ENCODE measurements around the gene NOTCH3. TPM values are rescaled to one million over a fixed set of nuclear protein-coding genes. Genes with fewer than 3 reads are reported as not detected.

NOTCH3 gene
- total RNA-seq, 1 experiment from 2014 or later, result 153 TPM

DNA sequence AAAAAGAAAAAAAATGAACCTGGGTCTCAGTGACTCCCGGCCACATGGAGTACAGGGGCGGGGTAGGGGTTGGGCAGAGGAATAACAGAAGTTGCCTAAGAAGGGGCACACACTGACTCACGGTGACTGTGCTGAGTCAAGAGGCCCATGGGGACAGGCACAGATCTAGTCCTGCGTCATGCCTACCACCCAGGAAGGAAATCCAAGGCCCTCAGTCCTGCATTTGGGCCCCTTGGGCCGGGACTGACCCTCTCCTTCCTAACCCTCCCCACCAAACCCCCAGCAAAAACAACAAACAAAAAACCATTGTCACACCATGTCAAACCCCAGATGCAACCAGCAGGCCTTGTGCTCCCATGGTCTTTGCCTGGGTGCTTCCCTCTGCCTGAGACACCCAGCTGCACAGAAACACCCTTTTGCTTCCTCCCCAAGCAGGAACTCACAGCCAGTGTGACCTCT, 9.6 kb upstream of the NOTCH3 start (continued):
- TF ChIP-seq, protein P1, sequence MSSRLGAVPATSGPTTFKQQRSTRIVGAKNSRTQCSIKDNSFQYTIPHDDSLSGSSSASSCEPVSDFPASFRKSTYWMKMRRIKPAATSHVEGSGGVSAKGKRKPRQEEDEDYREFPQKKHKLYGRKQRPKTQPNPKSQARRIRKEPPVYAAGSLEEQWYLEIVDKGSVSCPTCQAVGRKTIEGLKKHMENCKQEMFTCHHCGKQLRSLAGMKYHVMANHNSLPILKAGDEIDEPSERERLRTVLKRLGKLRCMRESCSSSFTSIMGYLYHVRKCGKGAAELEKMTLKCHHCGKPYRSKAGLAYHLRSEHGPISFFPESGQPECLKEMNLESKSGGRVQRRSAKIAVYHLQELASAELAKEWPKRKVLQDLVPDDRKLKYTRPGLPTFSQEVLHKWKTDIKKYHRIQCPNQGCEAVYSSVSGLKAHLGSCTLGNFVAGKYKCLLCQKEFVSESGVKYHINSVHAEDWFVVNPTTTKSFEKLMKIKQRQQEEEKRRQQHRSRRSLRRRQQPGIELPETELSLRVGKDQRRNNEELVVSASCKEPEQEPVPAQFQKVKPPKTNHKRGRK (CRISPR knock-in tag; IDR thresholded peaks at IDR 0.05; ENCODE audit: borderline replicate concordance), result no peak
- TF ChIP-seq KAT7 (CRISPR knock-in tag; IDR thresholded peaks at IDR 0.05; ENCODE audit: borderline replicate concordance), result no peak
- no peak for TF ChIP-seq ATF2 (CRISPR knock-in tag; IDR thresholded peaks at IDR 0.05; ENCODE audit: borderline replicate concordance, low read depth)

DNA sequence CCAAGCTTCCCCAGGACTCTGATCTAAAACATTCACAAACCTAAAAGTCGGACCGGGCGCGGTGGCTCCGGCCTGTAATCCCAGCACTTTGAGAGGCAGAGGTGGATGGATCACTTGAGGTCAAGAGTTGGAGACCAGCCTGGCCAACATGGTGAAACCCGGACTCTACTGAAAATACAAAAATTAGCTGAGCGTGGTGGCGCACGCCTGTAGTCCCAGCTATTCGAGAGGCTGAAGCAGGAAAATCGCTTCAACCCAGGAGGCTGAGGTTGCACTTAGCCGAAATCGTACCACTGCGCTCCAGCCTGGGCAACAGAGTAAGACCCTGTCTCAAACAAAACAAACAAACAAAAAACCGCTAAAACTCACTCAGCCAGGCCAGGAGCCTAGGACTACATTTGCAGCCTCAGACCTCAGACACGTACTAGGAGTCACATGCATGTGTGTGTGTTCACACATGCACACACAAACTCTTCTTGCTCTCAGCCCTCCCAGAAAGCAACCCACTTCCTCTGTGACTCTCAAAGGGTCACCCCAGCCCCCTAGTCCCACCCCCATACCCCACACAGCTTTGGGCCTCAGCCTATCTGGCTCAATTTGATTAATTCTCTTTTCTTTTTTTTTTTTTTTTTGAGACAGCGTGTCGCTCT, 704 bp upstream of the NOTCH3 start:
- Mint-ChIP-seq H3K27me3 (ENCODE audit: low read depth) (peaks cover 14% of the 10 kb centered on the region), H3K9me3 (peaks cover 4% of the 10 kb centered on the region), H3K36me3 (peaks cover 13% of the 10 kb centered on the region), H3K4me1 (peaks cover 19% of the 10 kb centered on the region), H3K4me3 (peak overlapping the region; percentile 80), H3K27ac (no peak overlapping the region)
- no peak for DNase-seq (ENCODE audit: low spot score)
- CTCF ChIA-PET, result no interaction called here
- TF ChIP-seq E2F5 (CRISPR knock-in tag; IDR thresholded peaks at IDR 0.05), result no peak
- TF ChIP-seq ELF4 (CRISPR knock-in tag; IDR thresholded peaks at IDR 0.05; ENCODE audit: low read depth), result no peak
- peak; percentile 65; the same call in 1 of the 2 replicates for TF ChIP-seq ZNF121 (CRISPR knock-in tag; IDR thresholded peaks at IDR 0.05)
- ATAC-seq, result no peak
- POLR2A ChIA-PET, result interaction anchor here (0.7 to 2.0 kb wide), 3 partner anchors 20 to 191 kb away, joined by 3 to 7 read pairs (median 6); no protein-coding TSS in a partner anchor

DNA sequence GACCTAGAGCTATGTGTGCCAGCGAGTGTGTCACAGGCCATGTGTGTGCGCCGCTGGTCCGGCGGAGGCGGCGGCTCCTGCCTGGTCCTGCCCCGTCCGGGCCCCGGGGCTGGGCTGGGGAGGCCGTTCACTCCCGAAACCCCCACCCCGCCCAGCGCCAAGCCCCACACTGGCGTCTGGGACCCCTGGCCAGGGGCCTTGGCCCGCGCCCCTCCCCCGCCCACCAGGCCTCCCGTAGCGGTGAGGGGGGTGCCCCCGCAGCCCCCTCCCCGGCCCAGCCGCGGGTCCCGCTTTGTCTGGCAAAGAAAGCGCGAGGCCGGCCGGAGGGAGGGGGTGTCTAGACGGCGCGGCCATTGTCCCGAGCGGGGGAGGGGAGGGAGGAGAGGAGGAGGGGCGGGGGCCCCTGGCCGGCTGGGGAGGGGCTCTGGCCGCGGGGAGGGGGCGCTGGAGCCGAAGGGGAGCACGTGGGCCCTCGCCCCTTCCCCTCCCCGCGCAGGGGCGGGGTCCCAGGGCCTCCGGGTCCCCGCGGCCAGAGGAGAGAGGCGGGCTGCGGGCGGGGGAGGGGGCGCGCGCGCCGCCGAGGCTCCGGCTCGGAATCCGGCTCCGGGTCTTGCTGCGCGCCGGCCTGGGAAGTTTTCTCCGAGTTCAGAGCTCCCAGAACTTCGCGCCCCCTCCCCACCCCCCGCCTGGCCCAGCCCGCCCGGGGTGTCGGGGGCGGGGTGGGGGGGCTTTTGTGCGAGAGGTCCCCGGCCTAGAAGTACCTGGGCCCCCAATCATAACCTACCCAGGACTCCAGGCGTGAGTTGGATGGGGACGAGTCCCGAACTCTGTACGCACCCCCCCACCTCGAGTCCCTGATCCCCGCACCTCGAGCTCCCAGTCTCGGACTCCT, 888 bp downstream of the NOTCH3 start:
- Mint-ChIP-seq H3K4me1 (peaks cover 25% of the 10 kb centered on the region), H3K27ac (peak overlapping the region; percentile 93), H3K4me3 (peak overlapping the region; percentile 78), H3K9me3 (no peaks in the 10 kb centered on the region), H3K27me3 (ENCODE audit: low read depth) (peaks cover 6% of the 10 kb centered on the region; the same call in 1 of the 2 replicates), H3K36me3 (peaks cover 13% of the 10 kb centered on the region)
- POLR2A ChIA-PET, result interaction anchor here (0.6 to 2.0 kb wide), 6 partner anchors 19 to 195 kb away, joined by 3 to 6 read pairs (median 4); no protein-coding TSS in a partner anchor
- CTCF ChIA-PET, result interaction anchor here (0.9 to 2.0 kb wide), 14 partner anchors 18 to 356 kb away, joined by 3 to 25 read pairs (median 4); partner anchors contain the start of gene EPHX3
- DNase-seq (ENCODE audit: low spot score) (peak; percentile 89), ATAC-seq (peak; percentile 49)
- TF ChIP-seq ZNF416 (CRISPR knock-in tag; IDR thresholded peaks at IDR 0.05) (no peak), RELA (CRISPR knock-in tag; IDR thresholded peaks at IDR 0.05; ENCODE audit: borderline replicate concordance) (no peak), ZNF121 (CRISPR knock-in tag; IDR thresholded peaks at IDR 0.05) (no peak), ESRRA (CRISPR knock-in tag; IDR thresholded peaks at IDR 0.05; ENCODE audit: borderline replicate concordance) (no peak), NFE2L1 (CRISPR knock-in tag; IDR thresholded peaks at IDR 0.05) (no peak), USF1 (CRISPR knock-in tag; IDR thresholded peaks at IDR 0.05) (peak; percentile 54), CREB1 (CRISPR knock-in tag; IDR thresholded peaks at IDR 0.05) (no peak), MYBL2 (CRISPR knock-in tag; IDR thresholded peaks at IDR 0.05) (no peak), FOXP1 (CRISPR knock-in tag; IDR thresholded peaks at IDR 0.05; ENCODE audit: borderline replicate concordance) (no peak), SMAD4 (CRISPR knock-in tag; IDR thresholded peaks at IDR 0.05) (no peak), GTF2I (CRISPR knock-in tag; conservative IDR thresholded peaks at IDR 0.05) (no peak), ZSCAN18 (CRISPR knock-in tag; IDR thresholded peaks at IDR 0.05) (no peak), SOX15 (CRISPR knock-in tag; IDR thresholded peaks at IDR 0.05) (no peak), ZNF317 (CRISPR knock-in tag; IDR thresholded peaks at IDR 0.05; ENCODE audit: borderline replicate concordance, low read depth) (no peak)
- TF ChIP-seq, protein P2, sequence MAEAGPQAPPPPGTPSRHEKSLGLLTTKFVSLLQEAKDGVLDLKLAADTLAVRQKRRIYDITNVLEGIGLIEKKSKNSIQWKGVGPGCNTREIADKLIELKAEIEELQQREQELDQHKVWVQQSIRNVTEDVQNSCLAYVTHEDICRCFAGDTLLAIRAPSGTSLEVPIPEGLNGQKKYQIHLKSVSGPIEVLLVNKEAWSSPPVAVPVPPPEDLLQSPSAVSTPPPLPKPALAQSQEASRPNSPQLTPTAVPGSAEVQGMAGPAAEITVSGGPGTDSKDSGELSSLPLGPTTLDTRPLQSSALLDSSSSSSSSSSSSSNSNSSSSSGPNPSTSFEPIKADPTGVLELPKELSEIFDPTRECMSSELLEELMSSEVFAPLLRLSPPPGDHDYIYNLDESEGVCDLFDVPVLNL (CRISPR knock-in tag; IDR thresholded peaks at IDR 0.05; ENCODE audit: borderline replicate concordance, low read depth), result no peak
- TF ChIP-seq, protein P1 (CRISPR knock-in tag; IDR thresholded peaks at IDR 0.05; ENCODE audit: borderline replicate concordance), result no peak

All from WTC11 (cell line).